HG03521 (cell line): ENCODE data around the gene SRL.
"Not testable (repeated sequence)": the region's sequence is repeated elsewhere in the genome, so short reads cannot be mapped to it uniquely, and the experiment has no call there.

ENCODE experiments used
- ATAC-seq: cut with Tn5 transposase; IDR thresholded peaks from one replicate; pipeline ENCODE4 v1.9.1; 2021; ENCODE audit warnings: mild to moderate bottlenecking, moderate library complexity; ENCODE audit not compliant: unreplicated experiment

SRL gene

DNA sequence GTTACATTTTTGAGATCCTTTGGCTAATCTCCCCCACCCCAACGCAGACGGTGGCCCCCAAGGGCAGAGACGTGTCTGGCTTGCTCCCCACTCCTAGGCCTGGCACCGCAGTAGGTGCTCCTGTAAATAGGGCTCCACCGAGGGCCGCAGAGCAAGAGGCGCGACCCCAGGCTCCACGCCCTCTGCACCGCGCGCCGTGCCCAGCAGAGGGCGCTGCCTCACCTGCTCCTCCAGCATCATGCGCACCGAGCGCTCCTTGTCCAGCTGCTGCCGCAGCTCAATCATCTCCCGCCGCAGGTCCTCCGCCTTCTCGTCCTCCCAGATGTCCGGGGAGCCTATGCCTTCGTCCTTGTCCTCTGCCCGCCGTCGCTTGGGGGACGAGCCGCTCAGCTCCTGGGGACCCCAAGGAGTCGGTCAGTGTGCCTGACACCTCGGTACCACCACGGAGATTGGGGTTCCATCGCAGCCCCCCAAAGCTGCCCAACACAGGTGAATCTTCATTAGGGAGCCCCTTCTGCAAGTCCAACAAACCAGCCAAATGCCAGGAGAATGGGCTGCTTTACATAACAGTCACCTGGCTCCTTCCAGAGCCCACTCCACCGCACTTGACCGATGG is 19.8 kb upstream of the SRL start:
- no peak for ATAC-seq

GRCh38 chr16:4260360-4260759 is 18.5 kb upstream of the SRL start:
- ATAC-seq, result no peak

GRCh38 chr16:4257646-4258556 is 16.0 kb upstream of the SRL start:
- ATAC-seq, result no peak

DNA sequence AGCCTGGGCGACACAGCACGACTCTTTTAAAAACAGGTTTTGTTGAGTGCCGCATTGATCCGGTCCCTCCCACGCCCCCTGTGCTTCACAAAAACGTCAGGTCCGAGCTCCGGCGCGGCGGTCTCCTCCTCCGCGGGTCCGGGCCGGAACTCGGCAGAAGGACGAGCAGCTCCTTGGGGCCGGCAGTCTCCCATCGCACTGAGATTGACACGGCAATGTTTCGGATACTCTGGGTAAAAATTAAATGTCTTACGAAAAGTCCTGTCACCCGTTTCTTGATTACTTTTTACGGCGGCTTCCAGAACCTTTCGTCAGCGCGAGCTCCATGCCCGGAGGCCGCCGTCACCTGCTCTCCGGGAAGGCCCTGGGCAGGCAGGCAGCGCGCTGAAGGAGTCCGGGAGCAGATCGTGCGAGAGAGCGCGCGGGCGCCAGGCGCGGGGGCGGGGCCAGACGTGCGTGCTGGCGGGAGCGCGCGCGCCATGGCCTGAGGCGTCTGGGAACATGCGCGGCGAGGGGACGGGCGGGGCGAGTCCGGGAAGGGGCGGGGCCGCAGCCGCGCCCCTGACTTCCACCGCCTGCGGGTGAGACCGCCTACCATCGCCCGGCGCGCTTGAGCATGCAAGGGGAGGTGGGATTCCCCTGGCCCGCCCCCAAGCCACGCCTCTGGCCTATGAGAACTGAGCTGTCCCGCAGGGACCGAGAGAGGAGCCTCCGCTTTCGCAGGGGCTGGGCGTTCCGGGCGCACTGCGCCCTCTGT is 11.7 kb upstream of the SRL start:
- peak; percentile 95 for ATAC-seq

DNA sequence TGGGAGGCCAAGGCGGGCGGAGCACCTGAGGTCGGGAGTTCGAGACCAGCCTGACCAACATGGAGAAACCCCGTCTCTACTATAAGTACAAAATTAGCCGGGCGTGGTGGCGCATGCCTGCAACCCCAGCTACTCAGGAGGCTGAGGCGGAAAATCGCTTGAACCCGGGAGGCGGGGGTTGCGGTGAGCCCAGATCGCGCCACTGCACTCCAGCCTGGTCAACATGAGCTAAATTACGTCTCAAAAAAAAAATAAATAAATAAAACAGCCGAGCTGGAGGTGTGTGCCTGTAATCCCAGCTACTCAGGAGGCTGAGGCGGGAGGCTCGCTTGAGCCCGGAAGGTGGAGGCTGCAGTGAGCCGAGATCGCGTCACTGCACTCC is 11.1 kb upstream of the SRL start:
- not testable (repeated sequence) for ATAC-seq

GRCh38 chr16:4249530-4250308 is 7.8 kb upstream of the SRL start:
- no peak for ATAC-seq

DNA sequence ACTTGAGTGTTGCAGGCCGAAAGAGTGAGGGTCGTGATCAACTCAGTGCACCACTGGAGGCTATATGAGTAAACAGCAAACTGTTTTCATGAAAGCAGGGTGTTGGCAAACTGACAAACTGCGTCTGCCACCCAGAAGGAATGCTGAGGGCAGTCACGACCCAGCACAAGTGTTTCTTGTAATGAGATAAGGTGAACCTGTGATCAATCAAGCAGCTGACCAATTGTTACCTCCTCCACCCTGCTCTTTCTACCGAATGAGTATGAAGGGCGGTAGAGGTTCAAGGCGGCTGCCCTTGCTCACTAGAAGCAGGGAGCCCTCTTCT is 5.5 kb upstream of the SRL start:
- ATAC-seq, result no peak

GRCh38 chr16:4246777-4247459 is 5.0 kb upstream of the SRL start:
- ATAC-seq, result no peak

- no peak for ATAC-seq
Measured at GRCh38 chr16:4245077-4245791, 3.4 kb upstream of the SRL start.

GRCh38 chr16:4244254-4245076 is 2.6 kb upstream of the SRL start:
- ATAC-seq, result no peak

- ATAC-seq, result no peak
Measured at GRCh38 chr16:4241258-4241927, 487 bp downstream of the SRL start.

GRCh38 chr16:4240624-4241023 is 1.3 kb downstream of the SRL start:
- ATAC-seq, result no peak

DNA sequence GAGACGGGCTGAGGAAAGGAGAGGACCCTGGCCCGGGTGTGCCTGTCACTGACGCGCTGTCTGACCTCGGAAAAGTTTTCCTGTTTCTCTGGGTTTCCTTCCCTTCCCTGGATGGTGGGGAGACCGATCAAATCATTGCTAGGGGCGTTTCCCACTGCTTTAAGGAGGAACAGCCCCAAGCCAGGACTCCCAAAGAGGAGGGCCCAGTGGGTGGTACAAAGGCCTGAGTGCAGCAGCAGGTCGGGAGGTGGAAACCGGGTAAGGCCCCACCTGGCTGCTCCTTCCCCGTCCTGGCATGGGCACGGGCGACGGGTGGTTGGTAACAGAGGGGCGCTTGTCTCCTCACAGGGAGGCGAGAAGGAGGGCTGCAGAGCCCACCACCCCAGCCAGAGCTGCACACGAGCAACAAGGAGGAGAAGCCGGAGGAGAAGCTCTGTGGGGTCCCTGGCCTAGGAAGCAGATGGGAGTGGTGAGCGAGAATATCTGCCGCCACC is 2.2 kb downstream of the SRL start:
- ATAC-seq, result no peak

GRCh38 chr16:4239020-4239419 is 2.9 kb downstream of the SRL start:
- no peak for ATAC-seq

DNA sequence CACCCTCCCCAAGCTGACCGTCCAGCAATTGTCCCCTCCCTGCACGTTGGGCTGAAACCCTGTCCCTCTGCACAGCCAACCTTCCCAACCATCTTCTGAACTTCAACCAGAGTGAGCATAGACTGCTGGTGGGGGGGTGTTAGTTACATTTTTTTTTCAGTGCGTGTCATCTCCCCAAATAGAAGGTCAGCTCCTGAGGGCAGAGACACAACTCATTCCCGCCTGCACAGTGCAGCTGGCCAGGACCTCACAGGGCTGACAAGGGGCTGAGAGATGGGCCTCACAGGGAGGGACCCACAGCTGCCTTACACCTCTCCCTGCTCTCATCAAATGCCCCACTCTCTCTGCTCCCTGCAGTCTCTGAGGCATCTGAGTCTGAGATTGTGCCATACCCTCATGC is 8.4 kb downstream of the SRL start:
- ATAC-seq, result no peak

GRCh38 chr16:4232541-4233386 is 9.1 kb downstream of the SRL start:
- ATAC-seq, result no peak

DNA sequence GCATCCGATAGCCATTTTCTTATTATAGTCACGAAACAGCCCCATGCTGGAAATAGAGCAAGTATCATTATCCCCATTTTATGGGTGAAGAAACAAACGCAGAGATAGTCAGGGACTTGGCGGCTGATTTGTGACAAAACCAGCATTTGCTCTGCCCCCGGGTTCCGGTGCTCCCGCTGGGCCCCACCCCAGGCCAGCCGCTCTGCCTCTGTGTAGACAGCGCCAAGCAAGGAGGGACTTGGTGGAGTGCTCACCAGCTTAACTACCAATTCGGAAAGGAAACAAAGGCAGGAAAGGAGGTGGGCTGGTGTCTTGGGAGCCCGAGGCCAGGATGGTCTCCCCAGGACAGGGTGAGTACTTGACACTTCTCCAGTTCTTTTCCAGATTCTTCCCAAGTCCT is 10.0 kb downstream of the SRL start:
- no peak for ATAC-seq
